Vagina (tissue), 2 donors: ENCODE data around the gene FXR1. TPM values are rescaled to one million over a fixed set of nuclear protein-coding genes. Genes with fewer than 3 reads are reported as not detected.
"Not testable (repeated sequence)": the region's sequence is repeated elsewhere in the genome, so short reads cannot be mapped to it uniquely, and the experiment has no call there.

Experiments used
- DNase-seq, 2 donors: peaks; one replicate each; pipeline ENCODE4 v3.0.0-alpha.2; 2017; ENCODE audit errors: extremely low spot score in 2 of 2
- H3K27ac ChIP-seq: fragments of 200-600 bp; sonication (generic); one replicate; pipeline ENCODE4 v1.5.1; 2019
- H3K27me3 ChIP-seq: fragments of 200-600 bp; sonication (generic); one replicate; pipeline ENCODE4 v1.5.1; 2019
- H3K36me3 ChIP-seq, 2 donors: fragments of 200-600 bp; sonication (generic); one replicate each; pipeline ENCODE4 v1.5.1; 2017 to 2019
- H3K4me1 ChIP-seq: fragments of 200-600 bp; sonication (generic); one replicate; pipeline ENCODE4 v1.5.1; 2019
- H3K4me3 ChIP-seq, 2 donors: fragments of 200-600 bp; sonication (generic); 1 replicate in 1 of 2; 2 replicates in 1 of 2; pipeline ENCODE4 v1.5.1; 2016 to 2019
- H3K9me3 ChIP-seq: fragments of 200-600 bp; sonication (generic); one replicate; pipeline ENCODE4 v1.5.1; 2019
- POLR2A ChIP-seq, 2 donors: fragments of 450-650 bp; IDR thresholded peaks; one replicate each; pipeline ENCODE4 v1.6.1; 2017; ENCODE audit warnings: antibody characterized with exemption in 2 of 2, mild to moderate bottlenecking in 2 of 2, moderate library complexity in 2 of 2
- POLR2AphosphoS5 ChIP-seq, 2 donors: sonication (generic); formaldehyde crosslinking; IDR thresholded peaks; one replicate each; pipeline ENCODE4 v1.9.0; 2017; ENCODE audit warnings: antibody characterized with exemption in 2 of 2, mild to moderate bottlenecking in 2 of 2, low read depth in 1 of 2; ENCODE audit not compliant: insufficient read depth in 1 of 2
- intact Hi-C: fragments of 100-400 bp; cut with DNase I; formaldehyde crosslinking; loops from one replicate; pipeline ENCODE4 v1.15.1; 2023
- total RNA-seq: library from RNA; depleted of rRNA; stranded (reverse); fragments of >200 nt; gene quantifications from one replicate; pipeline ENCODE4 v1.2.3, GENCODE V29; 2016
- TF ChIP-seq, protein P1 (sequence below), 3 experiments: fragments of 450-650 bp in 2 of 3; fragments of 200-600 bp in 1 of 3; sonication (generic) in 1 of 3; IDR thresholded peaks; one replicate each; pipeline ENCODE4 v1.5.1; 2017 to 2019; ENCODE audit warnings: antibody characterized with exemption in 3 of 3, mild to moderate bottlenecking in 2 of 3, moderate library complexity in 2 of 3

Gene FXR1
- 99.7 TPM for total RNA-seq

DNA sequence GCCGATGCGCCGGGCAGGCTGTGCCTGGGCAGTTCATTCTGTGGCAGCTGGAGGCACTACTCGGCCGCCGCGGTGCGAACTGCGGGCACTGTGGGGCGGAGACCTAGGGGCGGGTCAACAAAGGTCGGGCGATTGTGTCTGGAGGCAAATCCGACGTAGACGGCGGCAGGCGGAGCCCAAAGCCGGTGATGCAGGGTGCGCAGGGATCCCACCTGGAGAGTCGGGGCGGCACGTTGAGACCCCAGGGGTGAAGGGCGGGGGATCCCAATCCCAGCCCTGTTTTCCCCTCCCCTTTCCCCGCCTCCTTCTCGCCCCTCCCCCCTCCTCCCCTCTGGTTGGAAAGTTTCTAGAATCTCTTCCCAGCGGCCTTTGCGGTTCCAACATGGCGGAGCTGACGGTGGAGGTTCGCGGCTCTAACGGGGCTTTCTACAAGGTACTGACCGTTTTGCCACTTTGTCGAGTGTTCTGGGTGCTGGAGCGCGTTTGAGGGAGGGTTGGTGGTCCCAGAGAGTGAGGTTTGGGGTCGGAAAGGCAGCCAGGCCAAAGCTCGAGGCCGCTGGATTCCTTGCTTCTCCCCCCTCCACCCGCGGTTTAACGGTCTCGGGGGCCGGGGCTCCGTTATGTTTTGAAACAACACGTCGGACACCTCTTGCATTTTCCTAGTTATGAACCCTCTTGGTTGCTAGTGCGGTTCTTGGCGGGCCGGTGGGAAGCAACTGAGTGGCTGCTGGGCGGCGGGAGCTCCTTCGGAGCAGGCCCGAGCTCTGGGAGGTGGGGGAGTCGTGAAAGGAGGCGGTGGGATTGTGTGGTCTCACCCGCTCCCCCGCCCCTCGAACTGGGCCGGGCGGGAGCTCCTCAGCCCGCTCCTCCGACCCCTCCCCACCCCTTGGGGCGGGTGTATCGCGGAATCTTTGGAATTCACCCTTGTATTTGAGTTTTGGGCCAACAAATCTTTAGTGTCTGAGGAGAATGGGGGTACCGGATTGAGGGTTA, at the start of gene FXR1:
TSS of gene FXR1 (plus strand) at position 367 of the 993 bp plus-strand sequence. CDS start at position 383, 16 bp downstream.
- DNase-seq = peak in 1 of 2 donors; percentile 89
- Histone ChIP-seq H3K4me3 (peak within 1 kb of the TSS; percentile 84 to 90), H3K4me1 (peaks cover 34% of the 10 kb centered on the region), H3K27me3 (no peaks in the 10 kb centered on the region), H3K27ac (peak within 1 kb of the TSS; percentile 96), H3K36me3 (no peaks in the 10 kb centered on the region), H3K9me3 (no peaks in the 10 kb centered on the region)
- TF ChIP-seq, protein P1, sequence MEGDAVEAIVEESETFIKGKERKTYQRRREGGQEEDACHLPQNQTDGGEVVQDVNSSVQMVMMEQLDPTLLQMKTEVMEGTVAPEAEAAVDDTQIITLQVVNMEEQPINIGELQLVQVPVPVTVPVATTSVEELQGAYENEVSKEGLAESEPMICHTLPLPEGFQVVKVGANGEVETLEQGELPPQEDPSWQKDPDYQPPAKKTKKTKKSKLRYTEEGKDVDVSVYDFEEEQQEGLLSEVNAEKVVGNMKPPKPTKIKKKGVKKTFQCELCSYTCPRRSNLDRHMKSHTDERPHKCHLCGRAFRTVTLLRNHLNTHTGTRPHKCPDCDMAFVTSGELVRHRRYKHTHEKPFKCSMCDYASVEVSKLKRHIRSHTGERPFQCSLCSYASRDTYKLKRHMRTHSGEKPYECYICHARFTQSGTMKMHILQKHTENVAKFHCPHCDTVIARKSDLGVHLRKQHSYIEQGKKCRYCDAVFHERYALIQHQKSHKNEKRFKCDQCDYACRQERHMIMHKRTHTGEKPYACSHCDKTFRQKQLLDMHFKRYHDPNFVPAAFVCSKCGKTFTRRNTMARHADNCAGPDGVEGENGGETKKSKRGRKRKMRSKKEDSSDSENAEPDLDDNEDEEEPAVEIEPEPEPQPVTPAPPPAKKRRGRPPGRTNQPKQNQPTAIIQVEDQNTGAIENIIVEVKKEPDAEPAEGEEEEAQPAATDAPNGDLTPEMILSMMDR (IDR thresholded peaks at IDR 0.05) = peak; percentile 16 to 81 (median 61)
- TF ChIP-seq POLR2A (IDR thresholded peaks at IDR 0.05) (peak in 1 of 2 donors; percentile 68), POLR2AphosphoS5 (IDR thresholded peaks at IDR 0.05; ENCODE audit: insufficient read depth in 1 of 2, low read depth in 1 of 2) (peak; percentile 71 to 84)
- intact Hi-C loops = no loop called here

DNA sequence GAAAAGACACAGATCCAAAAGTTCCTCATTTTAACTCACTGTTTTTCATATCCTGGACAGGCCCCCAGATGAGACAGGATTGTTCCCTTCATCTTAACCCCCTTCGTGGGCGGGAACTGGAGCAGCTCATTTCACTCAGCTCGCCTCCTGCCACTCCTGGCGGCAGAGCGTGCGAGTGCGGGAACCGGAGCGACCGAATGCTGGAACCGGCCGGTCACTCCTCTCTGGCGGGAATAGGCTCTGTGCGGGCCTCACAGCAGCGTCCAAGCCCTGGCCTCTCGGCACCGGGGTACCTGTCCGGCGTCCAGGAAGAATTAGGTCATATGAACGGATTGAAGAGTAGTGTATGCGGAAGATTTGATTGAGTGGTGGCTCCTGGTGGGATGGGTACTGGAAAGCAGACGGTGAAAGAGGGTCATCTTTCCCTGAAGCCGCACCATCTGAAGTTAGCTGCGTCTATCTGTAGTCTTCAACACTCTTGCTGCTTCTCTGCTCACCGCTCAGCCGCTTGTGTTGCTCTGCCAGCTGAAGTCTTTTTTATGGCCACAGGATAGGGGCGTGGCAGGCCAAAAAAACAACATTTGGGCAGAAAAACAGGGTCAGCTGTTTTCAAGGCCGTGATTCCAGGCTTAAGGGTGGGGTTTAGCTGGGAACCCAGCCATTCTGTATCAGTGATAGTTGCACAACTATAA, 42.3 kb upstream of the FXR1 start:
- DNase-seq = no peak
- TF ChIP-seq POLR2AphosphoS5 (IDR thresholded peaks at IDR 0.05; ENCODE audit: insufficient read depth in 1 of 2, low read depth in 1 of 2) = peak in 1 of 2 donors; percentile 58
- TF ChIP-seq, protein P1 (IDR thresholded peaks at IDR 0.05) = no peak
- peaks cover 19% of the 10 kb centered on the region for H3K4me1 ChIP-seq
- peak overlapping the region; percentile 75 for H3K27ac ChIP-seq
- no peaks in the 10 kb centered on the region for H3K27me3 ChIP-seq
- no peaks in the 10 kb centered on the region for H3K36me3 ChIP-seq
- peak overlapping the region; percentile 49 to 51 for H3K4me3 ChIP-seq
- no peaks in the 10 kb centered on the region for H3K9me3 ChIP-seq
- intact Hi-C loops = no loop called here

DNA sequence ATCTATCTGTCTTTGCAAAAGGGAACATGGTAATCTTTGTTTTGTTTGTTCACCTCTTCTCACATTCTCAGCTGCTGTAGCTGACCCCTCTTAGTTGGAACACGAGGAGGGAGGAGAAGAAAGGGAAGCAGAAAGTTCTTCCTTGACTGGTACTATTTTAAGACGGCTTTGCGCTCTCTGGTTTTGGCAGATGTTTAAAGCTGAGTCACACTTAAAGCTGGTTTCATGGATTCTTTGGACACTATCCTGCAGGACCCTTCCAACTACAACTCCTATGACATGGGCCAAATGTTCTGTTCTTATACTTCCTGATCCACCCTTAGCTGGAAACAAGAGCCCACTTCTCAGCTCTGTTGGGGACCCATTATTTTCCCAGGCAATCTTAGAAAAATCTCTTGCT, 40.6 kb upstream of the FXR1 start:
- Histone ChIP-seq H3K27ac (peak overlapping the region; percentile 59), H3K36me3 (no peaks in the 10 kb centered on the region), H3K27me3 (no peaks in the 10 kb centered on the region), H3K9me3 (no peaks in the 10 kb centered on the region), H3K4me1 (peaks cover 19% of the 10 kb centered on the region), H3K4me3 (no peak overlapping the region)
- intact Hi-C loops = no loop called here
- TF ChIP-seq, protein P1 (IDR thresholded peaks at IDR 0.05) = no peak
- TF ChIP-seq POLR2AphosphoS5 (IDR thresholded peaks at IDR 0.05; ENCODE audit: insufficient read depth in 1 of 2, low read depth in 1 of 2) (no peak), POLR2A (IDR thresholded peaks at IDR 0.05) (no peak)
- no peak for DNase-seq

DNA sequence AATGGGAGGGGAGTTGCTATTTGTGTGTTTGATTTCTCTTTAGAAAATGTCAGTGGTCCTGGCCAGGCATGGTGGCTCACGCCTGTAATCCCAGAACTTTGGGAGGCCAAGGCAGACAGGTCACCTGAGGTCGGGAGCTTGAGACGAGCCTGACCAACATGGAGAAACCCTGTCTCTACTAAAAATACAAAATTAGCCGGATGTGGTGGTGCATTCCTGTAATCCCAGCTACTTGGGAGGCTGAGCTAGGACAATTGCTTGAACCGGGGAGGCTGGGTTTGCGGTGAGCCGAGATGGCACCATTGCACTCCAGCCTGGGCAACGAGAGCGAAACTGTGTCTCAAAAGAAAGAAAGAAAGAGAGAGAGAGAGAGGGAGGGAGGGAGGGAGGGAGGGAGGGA, 40.0 kb upstream of the FXR1 start:
- H3K36me3 ChIP-seq, H3K4me3 ChIP-seq, intact Hi-C loops, H3K27me3 ChIP-seq, DNase-seq, H3K27ac ChIP-seq, H3K9me3 ChIP-seq: not testable (repeated sequence)
- H3K4me1 ChIP-seq = peaks cover 19% of the 10 kb centered on the region

DNA sequence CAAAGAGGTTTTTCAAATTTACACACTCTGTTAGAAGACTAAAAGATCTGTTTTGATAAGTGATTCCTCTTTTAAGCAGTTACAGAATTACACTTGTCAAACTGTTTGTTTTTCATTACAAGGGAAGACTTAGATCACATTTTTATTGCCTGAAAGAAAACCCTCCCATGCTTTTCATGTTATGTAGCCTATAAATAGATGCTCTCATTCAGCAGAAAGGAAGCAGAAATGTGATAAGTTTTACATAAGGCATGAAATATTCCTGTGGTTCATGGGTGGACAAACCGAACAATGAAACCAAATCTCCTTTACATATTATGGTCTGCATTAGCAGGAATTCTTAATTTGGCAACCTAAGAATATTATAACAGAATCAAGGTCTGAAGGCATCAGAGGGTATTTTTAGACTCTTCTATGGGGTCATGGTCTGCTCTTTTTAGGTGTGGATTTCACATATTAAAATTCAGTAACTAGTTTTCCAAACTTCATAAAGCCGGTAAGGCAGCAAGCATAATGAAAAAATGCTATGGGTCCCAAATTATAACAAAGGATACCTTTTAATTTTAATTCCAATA, 37.3 kb upstream of the FXR1 start:
- TF ChIP-seq POLR2AphosphoS5 (IDR thresholded peaks at IDR 0.05; ENCODE audit: insufficient read depth in 1 of 2, low read depth in 1 of 2) = no peak
- TF ChIP-seq, protein P1 (IDR thresholded peaks at IDR 0.05) = no peak
- no peak for TF ChIP-seq POLR2A (IDR thresholded peaks at IDR 0.05)
- Histone ChIP-seq H3K36me3 (no peaks in the 10 kb centered on the region), H3K27me3 (no peaks in the 10 kb centered on the region), H3K9me3 (no peaks in the 10 kb centered on the region), H3K4me1 (peaks cover 15% of the 10 kb centered on the region), H3K4me3 (no peak overlapping the region), H3K27ac (no peak overlapping the region)
- intact Hi-C loops = no loop called here
- DNase-seq = no peak
